ENCODE data around the gene DYRK4. TPM values are rescaled to one million over a fixed set of nuclear protein-coding genes. Genes with fewer than 3 reads are reported as not detected.
A peak's percentile ranks its signal among the peaks of the same experiment; 100 is the strongest.

The DYRK4 gene
- total RNA-seq, 4 donors from 2014 or later = 14.8 to 26.4 (median 24.2) TPM

GRCh38 chr12:4535092-4535491 is 26.9 kb upstream of the DYRK4 start:
- DNase-seq (ENCODE audit: low spot score) (no peak), ATAC-seq (ENCODE audit: low FRiP score) (no peak)
- TF ChIP-seq, protein P1, sequence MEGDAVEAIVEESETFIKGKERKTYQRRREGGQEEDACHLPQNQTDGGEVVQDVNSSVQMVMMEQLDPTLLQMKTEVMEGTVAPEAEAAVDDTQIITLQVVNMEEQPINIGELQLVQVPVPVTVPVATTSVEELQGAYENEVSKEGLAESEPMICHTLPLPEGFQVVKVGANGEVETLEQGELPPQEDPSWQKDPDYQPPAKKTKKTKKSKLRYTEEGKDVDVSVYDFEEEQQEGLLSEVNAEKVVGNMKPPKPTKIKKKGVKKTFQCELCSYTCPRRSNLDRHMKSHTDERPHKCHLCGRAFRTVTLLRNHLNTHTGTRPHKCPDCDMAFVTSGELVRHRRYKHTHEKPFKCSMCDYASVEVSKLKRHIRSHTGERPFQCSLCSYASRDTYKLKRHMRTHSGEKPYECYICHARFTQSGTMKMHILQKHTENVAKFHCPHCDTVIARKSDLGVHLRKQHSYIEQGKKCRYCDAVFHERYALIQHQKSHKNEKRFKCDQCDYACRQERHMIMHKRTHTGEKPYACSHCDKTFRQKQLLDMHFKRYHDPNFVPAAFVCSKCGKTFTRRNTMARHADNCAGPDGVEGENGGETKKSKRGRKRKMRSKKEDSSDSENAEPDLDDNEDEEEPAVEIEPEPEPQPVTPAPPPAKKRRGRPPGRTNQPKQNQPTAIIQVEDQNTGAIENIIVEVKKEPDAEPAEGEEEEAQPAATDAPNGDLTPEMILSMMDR (IDR thresholded peaks at IDR 0.05) = no peak

DNA sequence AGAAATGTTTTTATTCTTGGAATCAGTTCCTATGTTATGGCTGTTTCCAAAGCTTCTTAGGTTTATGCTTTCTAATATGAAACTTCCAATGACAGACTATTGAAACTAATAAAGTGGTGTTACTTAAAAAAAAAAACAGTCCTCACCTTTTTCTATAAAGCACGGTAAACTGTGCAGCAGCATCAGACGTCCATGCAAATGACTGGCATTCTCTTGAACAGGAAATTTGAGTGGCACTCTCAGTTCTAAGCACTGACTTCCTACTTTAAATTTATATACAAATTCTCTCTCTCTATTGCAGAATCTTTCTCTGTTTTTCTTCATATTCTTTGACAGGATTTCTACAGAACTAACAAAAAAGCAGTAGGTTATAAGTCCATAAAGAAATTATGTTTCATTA is 26.1 kb upstream of the DYRK4 start:
- ATAC-seq (ENCODE audit: low FRiP score) (no peak), DNase-seq (ENCODE audit: low spot score) (no peak)
- TF ChIP-seq, protein P1 (IDR thresholded peaks at IDR 0.05) = no peak

DNA sequence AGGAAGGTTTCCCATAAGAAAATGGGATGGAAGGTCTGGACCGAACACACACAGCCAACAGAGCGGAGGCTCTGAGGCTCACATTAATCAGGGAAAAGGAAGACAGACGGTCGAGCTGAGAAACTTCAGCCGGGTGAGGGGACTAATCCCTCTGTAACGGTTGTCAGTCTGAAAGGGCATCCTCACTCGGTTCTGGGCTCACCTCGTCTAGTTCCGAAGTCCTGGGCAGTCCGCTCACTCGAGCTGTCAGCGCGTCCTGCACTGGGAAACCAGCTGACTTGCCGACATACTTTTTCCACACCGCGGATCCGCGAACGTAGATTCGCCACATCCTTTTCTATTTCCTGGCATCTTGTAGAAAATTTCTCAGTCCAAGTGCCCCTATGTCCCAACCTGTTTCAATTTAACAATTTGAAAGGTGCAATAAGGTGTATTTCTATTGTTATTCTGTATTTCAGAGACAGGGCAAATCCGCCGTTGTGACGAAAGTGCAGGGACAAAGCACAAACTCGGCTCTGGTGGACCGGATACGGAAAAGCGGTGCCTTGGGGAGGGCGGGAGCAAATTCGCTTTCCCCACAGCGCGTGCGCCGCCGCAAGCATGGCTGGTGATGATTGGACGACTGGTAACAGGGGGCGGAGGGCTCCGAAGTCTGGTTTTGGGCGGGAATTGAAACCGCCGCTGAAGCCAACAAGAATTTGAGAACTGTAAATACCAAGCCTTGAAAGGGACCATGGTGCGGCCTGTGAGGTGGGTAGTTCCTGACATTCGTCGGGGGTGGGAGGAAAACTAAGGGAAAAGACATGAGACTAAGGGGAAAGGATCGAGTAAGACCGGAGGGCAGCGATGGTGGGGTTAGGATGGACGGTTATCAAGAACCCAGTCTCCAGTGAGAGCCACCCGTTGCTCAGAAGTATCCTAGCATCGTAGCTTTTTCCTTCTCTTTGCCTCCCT is 23.5 kb upstream of the DYRK4 start, which contains the start of gene RAD51AP1:
TSS of gene RAD51AP1 (plus strand) at position 684 of the 954 bp plus-strand sequence. CDS start at position 734, 50 bp downstream.
- DNase-seq (ENCODE audit: low spot score) = peak; percentile 71
- ATAC-seq (ENCODE audit: low FRiP score) = peak; percentile 99
- TF ChIP-seq, protein P1 (IDR thresholded peaks at IDR 0.05) = no peak

DNA sequence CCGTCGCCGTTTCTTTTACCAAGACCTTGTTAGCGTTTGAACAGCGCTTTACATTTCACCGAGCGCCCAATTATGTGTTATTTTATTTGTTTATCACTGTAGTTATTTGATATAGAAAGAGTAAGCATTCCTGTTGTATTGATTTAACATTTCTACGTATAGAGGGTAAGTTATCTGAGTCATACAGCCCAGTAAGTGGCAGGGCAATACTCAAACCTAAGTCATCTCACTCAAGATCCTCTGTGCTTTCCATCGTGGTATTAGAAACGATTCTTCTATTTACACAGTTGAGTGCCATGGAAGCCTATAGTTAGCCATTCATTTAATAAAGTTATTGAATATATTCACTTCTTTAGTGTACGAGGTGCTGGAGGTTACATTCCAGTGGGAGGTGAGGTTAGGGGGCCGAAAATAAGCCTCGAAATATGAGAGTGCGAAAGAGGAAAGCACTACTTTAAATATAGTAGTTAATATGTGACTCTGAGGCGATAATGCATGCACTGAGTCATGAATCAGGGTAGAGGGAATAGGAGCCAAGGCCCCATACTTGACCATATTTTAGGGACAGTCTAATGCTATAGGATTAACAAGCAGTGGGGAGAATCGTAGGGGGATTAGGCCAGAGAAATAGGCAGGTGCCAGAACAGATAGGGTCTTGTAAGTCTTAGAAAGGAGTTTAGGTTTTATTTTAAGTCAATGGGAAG is 22.7 kb upstream of the DYRK4 start:
- DNase-seq (ENCODE audit: low spot score) (no peak), ATAC-seq (ENCODE audit: low FRiP score) (no peak)
- TF ChIP-seq, protein P1 (IDR thresholded peaks at IDR 0.05) = no peak

- ATAC-seq (ENCODE audit: low FRiP score) = no peak
- TF ChIP-seq, protein P1 (IDR thresholded peaks at IDR 0.05) = no peak
- no peak for DNase-seq (ENCODE audit: low spot score)
Measured at GRCh38 chr12:4540170-4540569, 21.8 kb upstream of the DYRK4 start.

DNA sequence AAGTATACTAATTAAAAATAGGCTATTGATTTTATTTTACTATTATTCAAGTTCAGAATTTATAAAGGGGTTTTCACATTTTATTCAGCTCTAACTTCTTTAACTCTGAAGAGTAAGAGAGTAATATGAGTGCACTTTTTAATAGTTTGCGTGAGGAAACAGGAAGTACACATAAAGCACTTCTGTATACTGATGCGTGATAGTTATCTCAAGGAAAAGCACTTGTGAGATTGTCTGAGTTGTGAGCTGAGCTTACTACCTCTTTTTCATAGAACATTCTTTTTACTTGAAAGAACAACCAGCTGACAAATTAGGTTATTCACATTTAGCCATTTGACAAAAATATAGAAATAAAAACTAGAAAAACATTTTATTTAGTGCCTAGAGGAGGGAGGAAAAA is 21.4 kb upstream of the DYRK4 start:
- no peak for ATAC-seq (ENCODE audit: low FRiP score)
- TF ChIP-seq, protein P1 (IDR thresholded peaks at IDR 0.05) = no peak
- DNase-seq (ENCODE audit: low spot score) = no peak
